Spleen (tissue), 11 donors: ENCODE data around the gene MAP3K7CL. TPM values are rescaled to one million over a fixed set of nuclear protein-coding genes. Genes with fewer than 3 reads are reported as not detected.

Experiments
- DNase-seq: peaks from one replicate; pipeline ENCODE4 v3.0.0-alpha.2; 2020
- H3K27ac ChIP-seq, 8 donors: fragments of 200-600 bp; sonication (generic) in 7 of 8; 1 replicate in 4 of 8; 2 replicates in 4 of 8; pipeline versions ENCODE4 v1.5.0 to v1.8.0; 2016 to 2021; ENCODE audit warnings: inconsistent platforms in 4 of 8, mild to moderate bottlenecking in 4 of 8, moderate library complexity in 1 of 8
- H3K27me3 ChIP-seq, 7 donors: fragments of 200-600 bp; sonication (generic) in 6 of 7; replicated peaks in 1 of 7; 1 replicate in 4 of 7; 2 replicates in 3 of 7; pipeline versions ENCODE4 v1.5.0 to v1.8.0; 2016 to 2021; ENCODE audit warnings: inconsistent platforms in 3 of 7, mild to moderate bottlenecking in 1 of 7
- H3K36me3 ChIP-seq, 6 donors: fragments of 200-600 bp; sonication (generic) in 5 of 6; 1 replicate in 4 of 6; 2 replicates in 2 of 6; pipeline versions ENCODE4 v1.5.0 to v1.8.0; 2016 to 2021; ENCODE audit warnings: inconsistent platforms in 2 of 6
- H3K4me1 ChIP-seq, 6 donors: fragments of 200-600 bp; sonication (generic) in 5 of 6; 1 replicate in 3 of 6; 2 replicates in 3 of 6; pipeline versions ENCODE4 v1.5.0 to v1.8.0; 2016 to 2021; ENCODE audit warnings: inconsistent platforms in 3 of 6
- H3K4me3 ChIP-seq, 8 donors: fragments of 200-600 bp; sonication (generic) in 7 of 8; 1 replicate in 4 of 8; 2 replicates in 4 of 8; pipeline versions ENCODE4 v1.5.0 to v1.8.0; 2016 to 2021; ENCODE audit warnings: inconsistent platforms in 4 of 8, mild to moderate bottlenecking in 4 of 8, moderate library complexity in 2 of 8
- H3K9me3 ChIP-seq, 8 donors: fragments of 200-600 bp; sonication (generic) in 7 of 8; 1 replicate in 4 of 8; 2 replicates in 4 of 8; pipeline versions ENCODE4 v1.5.0 to v1.8.0; 2016 to 2021; ENCODE audit warnings: inconsistent platforms in 4 of 8
- POLR2A ChIP-seq, 3 donors: fragments of 450-650 bp; IDR thresholded peaks; one replicate each; pipeline ENCODE4 v1.5.1; 2017; ENCODE audit warnings: antibody characterized with exemption in 3 of 3, mild to moderate bottlenecking in 1 of 3
- POLR2AphosphoS5 ChIP-seq, 3 donors: sonication (generic); formaldehyde crosslinking; IDR thresholded peaks; one replicate each; pipeline ENCODE4 v1.5.1; 2017; ENCODE audit warnings: antibody characterized with exemption in 3 of 3
- WGBS, 5 donors: extraction: QIAGEN DNeasy Blood & Tissue Kit in 3 of 5; methylation state at CpG; one replicate each; pipeline versions ENCODE4 v1.1.5 to v1.1.7; 2013 to 2018; 5-methylcytosine and 5-hydroxymethylcytosine counted together
- intact Hi-C: fragments of 100-400 bp; cut with DNase I; formaldehyde crosslinking; loops from one replicate; pipeline ENCODE4 v1.15.0; 2023; ENCODE audit warnings: low total_unique reads
- polyA plus RNA-seq, 3 donors: library from polyadenylated mRNA; stranded (reverse); fragments of 200-250 nt; gene quantifications; one replicate each; pipeline ENCODE4 v1.2.1, GENCODE V29; 2013
- total RNA-seq, 7 donors: library from RNA; depleted of rRNA in 3 of 7; stranded (reverse); fragments of >200 nt in 3 of 7; fragmentation: NEBNext Ultra II Directional in 4 of 7; extraction: Animal tissue kit (Norgen Biotek cat#: 25700) in 4 of 7; gene quantifications; one replicate each; pipeline versions ENCODE4 v1.1.0 to v1.2.1, GENCODE V29; 2016 to 2021
- TF ChIP-seq, protein P1 (sequence below), 11 experiments: fragments of 200-600 bp in 7 of 11; fragments of 450-650 bp in 4 of 11; sonication (generic) in 4 of 11; IDR thresholded peaks in 8 of 11; conservative IDR thresholded peaks in 3 of 11; 1 replicate in 7 of 11; 2 replicates in 4 of 11; pipeline versions ENCODE4 v1.4.0 to v1.8.0; 2016 to 2021; ENCODE audit warnings: antibody characterized with exemption in 11 of 11, inconsistent platforms in 4 of 11, mild to moderate bottlenecking in 1 of 11
- donor health status: healthy with polysubstance abuse.
- donor health status: DM: no; HTN: no; CAD: no; lungs with moderate emphysema.
- donor health status: DM: no; HTN: no; CAD: no.
- donor health status: Bipolar disorder and iron deficiency.
- donor health status: healthy.
- donor health status: DM: no; HTN: no; CAD: no.
- donor health status: DM: yes; HTN: yes; CAD: no.

Gene MAP3K7CL
- total and polyA plus RNA-seq, 10 donors = 6.9 to 24.3 (median 12.4) TPM

- intact Hi-C loops = no loop called here
- no peak overlapping the region for H3K4me3 ChIP-seq
- H3K36me3 ChIP-seq = peaks cover 0 to 5% (median 0%) of the 10 kb centered on the region in 6 donors
- TF ChIP-seq, protein P1, sequence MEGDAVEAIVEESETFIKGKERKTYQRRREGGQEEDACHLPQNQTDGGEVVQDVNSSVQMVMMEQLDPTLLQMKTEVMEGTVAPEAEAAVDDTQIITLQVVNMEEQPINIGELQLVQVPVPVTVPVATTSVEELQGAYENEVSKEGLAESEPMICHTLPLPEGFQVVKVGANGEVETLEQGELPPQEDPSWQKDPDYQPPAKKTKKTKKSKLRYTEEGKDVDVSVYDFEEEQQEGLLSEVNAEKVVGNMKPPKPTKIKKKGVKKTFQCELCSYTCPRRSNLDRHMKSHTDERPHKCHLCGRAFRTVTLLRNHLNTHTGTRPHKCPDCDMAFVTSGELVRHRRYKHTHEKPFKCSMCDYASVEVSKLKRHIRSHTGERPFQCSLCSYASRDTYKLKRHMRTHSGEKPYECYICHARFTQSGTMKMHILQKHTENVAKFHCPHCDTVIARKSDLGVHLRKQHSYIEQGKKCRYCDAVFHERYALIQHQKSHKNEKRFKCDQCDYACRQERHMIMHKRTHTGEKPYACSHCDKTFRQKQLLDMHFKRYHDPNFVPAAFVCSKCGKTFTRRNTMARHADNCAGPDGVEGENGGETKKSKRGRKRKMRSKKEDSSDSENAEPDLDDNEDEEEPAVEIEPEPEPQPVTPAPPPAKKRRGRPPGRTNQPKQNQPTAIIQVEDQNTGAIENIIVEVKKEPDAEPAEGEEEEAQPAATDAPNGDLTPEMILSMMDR (IDR thresholded peaks at IDR 0.05 in 8 of 11, conservative IDR thresholded peaks at IDR 0.05 in 3 of 11) = no peak
- TF ChIP-seq POLR2A (IDR thresholded peaks at IDR 0.05) (no peak), POLR2AphosphoS5 (IDR thresholded peaks at IDR 0.05) (no peak)
- H3K4me1 ChIP-seq = no peaks in the 10 kb centered on the region
- H3K9me3 ChIP-seq = no peaks in the 10 kb centered on the region
- DNase-seq = no peak
- H3K27me3 ChIP-seq = no peaks in the 10 kb centered on the region
- no peak overlapping the region for H3K27ac ChIP-seq
These were observed 5.0 kb downstream of the MAP3K7CL start for GRCh38 chr21:29135481-29135880.

GRCh38 chr21:29136033-29136432 lies 5.6 kb downstream of the MAP3K7CL start:
- Histone ChIP-seq H3K9me3 (no peaks in the 10 kb centered on the region), H3K27me3 (no peaks in the 10 kb centered on the region), H3K36me3 (peaks cover 0 to 5% (median 0%) of the 10 kb centered on the region in 6 donors), H3K4me3 (no peak overlapping the region), H3K27ac (no peak overlapping the region), H3K4me1 (no peaks in the 10 kb centered on the region)
- no peak for TF ChIP-seq POLR2A (IDR thresholded peaks at IDR 0.05)
- TF ChIP-seq, protein P1 (IDR thresholded peaks at IDR 0.05 in 8 of 11, conservative IDR thresholded peaks at IDR 0.05 in 3 of 11) = no peak
- intact Hi-C loops = no loop called here
- no peak for DNase-seq
- 63 to 86% (median 80%) methylated on average over 1 of the region's 1 CpG for WGBS, 5 donors

DNA sequence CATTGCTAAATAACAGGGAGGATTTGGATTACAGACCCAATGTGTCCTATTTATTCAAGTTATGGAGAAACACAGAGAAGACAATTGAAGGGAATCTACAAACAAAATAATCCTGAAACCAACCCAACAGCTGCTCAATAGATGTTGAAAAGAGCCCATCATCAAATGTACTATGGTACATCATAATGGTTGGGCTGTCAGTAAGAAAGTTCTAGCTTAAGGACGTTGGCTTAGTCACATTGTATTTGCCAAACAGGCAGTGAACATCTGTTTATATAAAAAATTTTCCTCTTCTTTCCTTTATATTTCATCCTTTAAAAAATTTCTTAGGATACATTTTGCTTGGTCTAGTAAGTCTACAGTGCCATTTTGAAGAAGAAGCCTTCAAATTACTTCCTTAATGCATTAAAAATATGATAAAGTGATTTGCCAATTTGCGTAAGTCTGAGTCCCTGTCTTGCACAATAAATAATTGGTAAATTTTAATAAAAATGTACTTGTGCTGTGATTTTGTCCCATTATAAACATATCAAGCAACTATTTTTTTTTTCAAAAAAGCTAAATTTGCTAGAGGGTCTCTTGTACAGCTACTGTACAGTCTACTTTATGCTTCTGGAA lies 14.4 kb downstream of the MAP3K7CL start:
- no peak overlapping the region for H3K4me3 ChIP-seq
- H3K9me3 ChIP-seq = no peaks in the 10 kb centered on the region
- DNase-seq = no peak
- no peaks in the 10 kb centered on the region for H3K27me3 ChIP-seq
- H3K36me3 ChIP-seq = no peaks in the 10 kb centered on the region
- peak overlapping the region in 5 of 8 donors; percentile 18 to 58 (median 50) for H3K27ac ChIP-seq
- intact Hi-C loops = no loop called here
- peaks cover 0 to 11% (median 0%) of the 10 kb centered on the region in 6 donors for H3K4me1 ChIP-seq
- 58 to 84% (median 66%) methylated on average over 2 of the region's 2 CpGs for WGBS, 5 donors
- TF ChIP-seq POLR2A (IDR thresholded peaks at IDR 0.05) (no peak), POLR2AphosphoS5 (IDR thresholded peaks at IDR 0.05) (no peak)
- TF ChIP-seq, protein P1 (IDR thresholded peaks at IDR 0.05 in 8 of 11, conservative IDR thresholded peaks at IDR 0.05 in 3 of 11) = no peak

DNA sequence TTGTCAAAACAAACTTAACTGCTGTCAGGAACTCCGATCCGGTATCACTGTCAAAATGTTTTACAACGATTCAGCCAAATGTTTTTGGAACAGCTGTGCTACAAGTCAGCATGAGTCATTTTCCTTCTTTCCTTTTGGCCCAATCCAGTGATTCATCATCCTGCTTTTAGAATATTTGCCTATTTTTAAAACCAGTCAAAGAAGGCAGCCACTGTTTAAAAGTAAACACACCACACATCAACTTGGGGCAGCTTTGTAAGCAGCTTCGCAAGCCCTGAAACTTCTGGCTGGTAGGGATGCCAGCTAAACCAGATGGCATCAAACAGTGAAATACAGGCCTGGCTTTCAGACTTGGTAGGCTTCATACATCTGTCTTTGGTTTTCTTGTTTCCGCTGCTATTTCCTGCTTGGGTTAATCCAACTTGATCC lies 14.9 kb downstream of the MAP3K7CL start:
- no peak for TF ChIP-seq POLR2AphosphoS5 (IDR thresholded peaks at IDR 0.05)
- TF ChIP-seq POLR2A (IDR thresholded peaks at IDR 0.05) = no peak
- TF ChIP-seq, protein P1 (IDR thresholded peaks at IDR 0.05 in 8 of 11, conservative IDR thresholded peaks at IDR 0.05 in 3 of 11) = no peak
- intact Hi-C loops = no loop called here
- DNase-seq = no peak
- Histone ChIP-seq H3K27ac (peak overlapping the region in 6 of 8 donors; percentile 5 to 58 (median 38)), H3K4me1 (peaks cover 0 to 11% (median 0%) of the 10 kb centered on the region in 6 donors), H3K4me3 (no peak overlapping the region), H3K9me3 (no peaks in the 10 kb centered on the region), H3K27me3 (no peaks in the 10 kb centered on the region), H3K36me3 (no peaks in the 10 kb centered on the region)
- WGBS, 5 donors = 45 to 58% (median 47%) methylated on average over 5 of the region's 5 CpGs
